ENCODE data around the gene WDR4.
"Not testable (repeated sequence)": the region's sequence is repeated elsewhere in the genome, so short reads cannot be mapped to it uniquely, and the experiment has no call there.

The WDR4 gene

DNA sequence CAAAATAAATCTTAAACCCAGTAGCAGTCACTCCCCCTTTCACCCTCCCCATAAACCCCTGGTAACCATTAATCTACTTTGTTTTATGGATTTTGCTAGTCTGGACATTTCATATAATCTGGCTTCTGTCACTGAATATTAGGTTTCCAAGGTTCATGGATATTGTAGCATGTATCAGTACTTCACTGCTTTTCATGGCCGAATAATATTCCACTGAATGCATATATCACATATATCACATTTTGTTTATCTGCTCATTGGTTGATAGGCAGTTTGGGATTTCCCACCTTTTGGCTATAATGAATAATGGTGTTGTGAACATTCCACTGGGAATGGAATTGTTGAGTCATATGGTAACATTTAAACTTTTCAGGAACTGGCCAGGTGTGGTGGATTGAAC is 4.6 kb upstream of the WDR4 start:
- FAIRE-seq (no peak), DNase-seq (ENCODE audit: insufficient read length, low spot score) (no peak)

DNA sequence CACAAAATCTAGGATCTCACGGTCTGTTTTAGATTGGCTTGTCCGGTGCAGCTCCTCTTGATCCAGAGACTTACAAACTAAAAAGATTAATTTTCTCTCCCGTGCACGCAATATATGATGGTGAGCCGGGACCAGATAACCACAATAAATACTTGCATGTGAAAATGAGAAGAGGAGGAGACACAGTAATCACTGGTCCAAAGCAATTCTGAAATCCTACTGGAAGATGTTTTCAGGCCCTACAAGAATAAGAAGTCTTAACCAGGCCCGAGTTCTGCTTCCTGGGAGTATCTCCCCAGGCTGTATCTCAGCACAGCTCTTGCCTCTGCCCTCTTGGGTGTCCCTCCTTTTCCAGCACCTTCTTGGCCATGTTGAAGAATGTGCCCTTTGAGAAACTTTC is 1.0 kb upstream of the WDR4 start:
- FAIRE-seq (no peak), DNase-seq (ENCODE audit: insufficient read length, low spot score) (no peak)

DNA sequence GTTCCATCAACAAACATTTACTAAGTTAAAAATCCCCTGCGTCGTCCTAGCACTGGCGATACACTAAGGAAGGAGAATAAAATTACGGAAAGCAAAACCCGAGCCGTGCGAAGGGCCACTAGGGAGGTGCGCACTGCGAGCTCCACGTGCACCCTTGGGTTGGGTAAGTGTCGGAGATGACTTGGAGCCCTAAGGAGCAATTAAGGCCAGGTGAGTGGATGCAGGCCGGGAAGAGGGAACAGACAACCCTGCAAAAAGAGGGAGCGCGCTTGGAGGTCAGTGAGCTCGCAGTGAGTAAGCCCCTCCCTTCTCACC is 704 bp downstream of the WDR4 start:
- FAIRE-seq (no peak), DNase-seq (ENCODE audit: insufficient read length, low spot score) (no peak)

DNA sequence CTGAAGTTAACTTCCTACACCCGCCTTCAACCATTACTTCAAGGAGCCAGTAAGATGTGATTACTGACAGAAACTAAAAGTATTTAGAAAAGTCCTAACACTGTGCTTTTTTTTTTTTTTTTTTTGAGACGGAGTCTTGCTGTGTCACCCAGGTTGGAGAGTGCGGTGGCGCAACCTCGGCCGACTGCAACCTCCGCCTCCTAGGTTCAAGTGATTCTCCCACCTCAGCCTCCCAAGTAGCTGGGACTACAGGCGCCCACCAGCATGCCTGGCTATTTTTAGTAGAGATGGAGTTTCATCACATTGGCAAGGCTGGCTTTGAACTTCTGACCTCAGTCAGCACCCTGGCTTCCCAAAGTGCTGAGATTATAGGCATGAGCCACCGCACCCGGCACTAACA is 3.5 kb downstream of the WDR4 start:
- not testable (repeated sequence) for DNase-seq (ENCODE audit: insufficient read length, low spot score); FAIRE-seq

DNA sequence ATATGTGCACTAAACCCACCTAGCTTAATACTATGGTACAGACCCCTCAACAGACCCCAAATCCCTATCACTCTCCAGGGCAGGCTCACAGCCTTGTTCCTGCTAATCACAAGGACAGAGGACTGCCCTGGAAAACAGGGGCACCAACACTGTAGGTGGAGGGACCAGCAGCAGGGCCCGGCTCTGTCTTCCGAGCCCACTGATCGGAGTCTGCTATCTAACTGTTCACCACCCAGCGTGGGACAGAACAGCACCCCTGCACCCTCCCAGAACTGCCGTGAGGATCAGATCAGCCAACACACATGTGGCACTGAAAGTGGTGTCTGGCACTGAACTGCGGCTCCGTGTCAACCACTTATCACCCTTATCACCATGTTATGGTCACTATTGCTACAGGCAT is 6.2 kb downstream of the WDR4 start:
- FAIRE-seq: no peak
- DNase-seq (ENCODE audit: insufficient read length, low spot score): no peak

DNA sequence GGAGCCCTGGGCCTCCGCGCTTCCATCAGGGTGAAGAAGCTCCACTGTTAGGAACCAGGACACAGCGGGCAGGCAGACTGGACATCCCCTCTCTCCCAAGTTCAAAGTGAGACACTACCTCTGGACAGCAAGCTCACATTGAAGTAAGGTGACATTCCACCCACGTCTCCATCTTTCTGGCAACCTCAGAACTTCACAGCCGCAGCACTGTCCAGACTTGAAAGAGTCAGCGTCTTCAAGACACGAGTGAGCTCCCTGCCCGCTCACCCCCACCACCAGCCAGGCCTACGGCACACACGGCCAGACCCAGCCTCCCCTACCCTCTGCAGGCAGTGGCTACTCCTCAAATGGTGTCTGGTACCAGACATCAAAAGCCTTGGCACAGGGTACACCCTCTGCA is 11.1 kb downstream of the WDR4 start:
- FAIRE-seq: no peak
- DNase-seq (ENCODE audit: insufficient read length, low spot score): no peak

DNA sequence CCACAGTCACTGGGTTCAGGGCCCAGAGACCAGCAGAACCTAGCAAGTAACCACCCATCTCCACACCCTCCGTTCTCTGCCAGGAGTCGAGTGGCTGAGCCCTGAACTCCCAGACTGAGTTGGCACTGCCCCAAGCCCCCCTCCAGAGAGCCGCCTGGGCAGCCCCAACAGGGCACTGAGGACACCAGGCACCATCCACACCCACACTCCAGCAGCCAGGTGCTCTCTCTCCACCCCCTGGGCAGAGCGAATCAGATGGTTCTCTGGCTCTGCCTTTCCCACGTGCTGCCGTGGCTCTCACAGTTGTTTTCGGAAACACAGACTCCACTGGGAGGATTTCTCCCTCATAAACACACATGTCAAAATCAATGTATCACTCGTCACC is 13.6 kb downstream of the WDR4 start:
- FAIRE-seq (no peak), DNase-seq (ENCODE audit: insufficient read length, low spot score) (no peak)

DNA sequence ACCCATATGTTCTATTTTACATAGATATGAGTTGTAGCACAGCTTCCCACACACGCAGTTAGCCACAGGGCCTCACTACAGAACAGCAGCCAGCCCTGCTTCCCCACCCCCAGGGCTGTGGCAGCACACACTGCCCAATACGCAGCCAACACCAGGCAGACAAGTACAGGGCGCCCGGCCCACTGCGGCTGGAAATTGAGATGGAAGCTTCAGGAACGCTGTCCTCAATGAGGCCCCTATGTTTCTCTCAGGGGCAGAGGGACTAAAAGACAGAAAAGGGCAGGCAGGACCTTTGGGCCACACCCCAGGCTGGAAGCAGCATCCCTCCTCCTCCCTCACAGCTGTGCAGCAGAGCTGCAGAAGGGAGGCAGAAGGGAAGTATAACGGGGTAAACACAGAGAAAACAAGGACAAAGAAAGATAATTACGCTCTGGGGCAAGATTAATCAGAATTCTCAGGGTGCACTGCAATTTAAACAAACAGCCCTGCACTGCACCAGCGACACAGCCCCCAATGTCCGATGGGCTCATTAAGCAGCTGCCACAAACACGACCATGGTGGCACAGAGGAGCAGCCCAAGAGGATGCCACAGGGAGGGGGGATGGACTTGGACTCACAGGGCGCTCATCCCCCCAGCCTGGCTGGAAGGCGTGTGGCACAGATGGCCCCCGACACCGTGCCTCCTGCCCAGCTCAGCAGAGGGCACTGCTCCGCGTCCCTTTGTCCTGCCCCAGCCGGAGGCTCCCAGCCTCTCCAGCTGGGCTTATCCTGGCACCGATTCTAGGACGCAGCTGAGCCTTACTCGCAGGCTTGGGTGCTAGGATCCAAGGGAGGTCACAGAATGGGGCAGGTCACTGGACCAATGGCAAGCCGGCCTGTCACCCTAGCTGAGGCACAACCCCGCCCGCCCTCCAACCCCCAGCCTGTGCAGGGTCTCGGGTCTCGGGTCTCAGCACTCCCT is 14.2 kb downstream of the WDR4 start:
- no peak for FAIRE-seq
- no peak for DNase-seq (ENCODE audit: insufficient read length, low spot score)

DNA sequence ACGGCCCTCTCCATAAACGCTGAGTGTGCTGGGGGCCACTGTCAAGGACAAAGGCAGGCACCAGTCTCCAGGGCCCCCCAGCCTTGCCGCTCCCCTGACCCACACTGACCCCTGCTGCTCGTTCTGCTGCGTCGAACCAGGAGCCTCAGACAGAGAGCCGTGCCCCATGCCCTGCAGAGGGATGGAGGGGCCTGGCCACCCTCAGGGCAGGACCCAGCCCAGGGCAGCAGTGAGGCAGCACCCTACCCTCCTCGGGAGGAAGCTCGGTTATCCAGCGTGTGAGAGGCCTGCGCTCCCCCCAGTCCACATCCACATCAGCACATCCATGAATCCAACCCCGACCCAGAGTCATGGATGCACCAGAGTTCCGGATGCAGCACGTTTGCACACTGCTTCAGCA is 15.1 kb downstream of the WDR4 start:
- FAIRE-seq (no peak), DNase-seq (ENCODE audit: insufficient read length, low spot score) (no peak)

DNA sequence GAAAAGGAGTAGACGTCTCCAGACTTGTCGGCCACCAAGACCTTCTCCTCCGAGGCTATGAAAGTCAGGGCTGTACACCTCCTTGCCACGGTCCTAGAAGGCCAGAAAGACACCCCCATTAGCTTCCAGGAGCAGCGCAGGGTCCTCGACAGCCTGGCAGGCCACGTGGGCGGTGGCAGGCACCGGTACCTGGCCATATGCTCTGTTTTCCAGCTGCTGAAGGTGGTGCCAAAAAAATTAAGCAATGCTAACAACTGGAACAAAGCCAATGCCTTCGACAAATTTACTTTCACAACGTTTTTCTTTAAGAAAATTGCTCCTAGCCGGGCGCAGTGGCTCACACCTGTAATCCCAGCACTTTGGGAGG is 15.9 kb downstream of the WDR4 start:
- no peak for FAIRE-seq
- DNase-seq (ENCODE audit: insufficient read length, low spot score): no peak

DNA sequence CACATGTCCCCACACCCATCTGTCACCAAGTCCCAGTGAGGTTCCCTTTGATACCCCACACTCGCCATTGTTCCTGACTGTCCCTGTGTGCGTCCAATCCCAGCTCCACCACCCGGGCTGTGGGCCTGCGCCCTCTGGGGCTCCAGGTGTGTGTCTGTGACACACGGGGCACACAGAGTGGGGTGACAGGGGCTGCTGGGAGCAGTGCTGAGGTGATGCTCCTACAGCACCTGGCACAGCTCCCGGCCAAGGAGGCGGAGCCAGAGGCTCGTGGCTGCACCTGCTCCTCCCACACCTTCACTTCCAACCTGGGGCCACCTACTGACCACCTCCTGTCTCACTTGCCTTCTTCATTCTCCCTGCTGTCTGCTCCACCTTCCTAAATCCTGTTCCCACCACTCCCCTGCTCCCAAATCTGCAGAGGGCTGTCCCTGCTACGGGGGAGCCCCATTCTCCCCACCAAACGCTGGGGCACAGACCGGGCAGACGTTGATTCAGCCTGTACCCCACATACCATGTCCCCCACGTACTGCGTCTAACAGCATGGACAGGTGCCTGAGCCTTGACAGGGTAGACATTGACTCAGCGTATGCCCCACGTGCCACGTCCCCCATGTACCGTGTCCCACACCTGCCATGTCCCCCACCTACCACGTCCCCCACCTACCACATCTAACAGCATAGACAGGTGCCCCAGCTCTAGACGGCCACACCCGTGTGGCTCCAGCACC is 16.4 kb downstream of the WDR4 start:
- DNase-seq (ENCODE audit: insufficient read length, low spot score) (no peak), FAIRE-seq (no peak)

DNA sequence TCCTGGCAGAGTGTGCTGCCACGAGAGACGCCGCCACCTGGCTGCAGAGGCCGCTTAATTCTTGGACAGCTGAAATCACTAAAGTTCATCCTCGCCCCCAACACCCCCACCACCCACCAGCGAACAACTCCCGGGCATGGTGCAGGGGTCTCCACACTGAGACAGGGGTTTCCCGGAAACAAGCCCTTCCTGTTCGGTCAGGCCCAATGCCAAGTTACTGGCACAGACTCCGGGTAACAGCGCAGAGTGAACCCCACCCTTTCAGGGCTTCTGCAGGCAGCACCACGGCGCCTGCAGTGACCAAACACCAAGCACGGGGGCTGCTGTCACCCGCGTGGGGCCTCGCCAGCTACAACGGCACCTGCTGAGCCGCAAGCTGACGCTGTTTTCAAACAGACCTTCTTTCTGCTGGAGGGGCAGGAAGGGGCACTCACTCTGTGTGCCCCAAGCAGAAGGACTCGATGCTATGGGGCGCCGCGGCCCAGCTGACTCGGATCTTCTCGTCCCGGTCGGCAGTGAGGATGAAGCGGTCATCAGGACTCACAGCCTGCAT is 17.4 kb downstream of the WDR4 start:
- DNase-seq (ENCODE audit: insufficient read length, low spot score) (no peak), FAIRE-seq (no peak)

DNA sequence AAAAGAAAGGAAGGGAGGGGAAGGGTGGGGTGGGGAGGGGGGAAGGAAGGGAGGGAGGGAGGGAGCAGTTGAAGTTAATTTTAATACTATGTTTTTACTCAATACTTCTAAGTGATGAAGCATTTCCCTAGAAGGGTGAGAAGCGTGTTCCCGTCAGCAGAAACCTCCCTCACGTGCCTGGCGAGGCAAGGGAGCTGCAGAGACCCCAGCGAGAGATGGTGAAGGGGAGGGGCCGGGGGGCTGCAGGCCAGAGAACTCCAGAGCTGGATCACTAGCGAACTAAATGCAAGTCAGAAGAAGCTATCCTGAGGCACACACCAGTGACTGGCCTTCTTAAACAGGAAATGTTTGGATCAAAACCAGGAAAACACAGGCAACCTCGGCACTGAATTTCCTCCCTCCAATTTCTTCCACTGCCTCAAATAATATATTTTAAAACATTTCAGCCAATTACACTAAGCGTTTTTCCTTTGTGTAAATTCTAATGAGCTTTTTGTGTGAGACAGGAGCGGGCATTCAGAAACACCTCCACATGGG is 18.0 kb downstream of the WDR4 start:
- FAIRE-seq (no peak), DNase-seq (ENCODE audit: insufficient read length, low spot score) (no peak)

DNA sequence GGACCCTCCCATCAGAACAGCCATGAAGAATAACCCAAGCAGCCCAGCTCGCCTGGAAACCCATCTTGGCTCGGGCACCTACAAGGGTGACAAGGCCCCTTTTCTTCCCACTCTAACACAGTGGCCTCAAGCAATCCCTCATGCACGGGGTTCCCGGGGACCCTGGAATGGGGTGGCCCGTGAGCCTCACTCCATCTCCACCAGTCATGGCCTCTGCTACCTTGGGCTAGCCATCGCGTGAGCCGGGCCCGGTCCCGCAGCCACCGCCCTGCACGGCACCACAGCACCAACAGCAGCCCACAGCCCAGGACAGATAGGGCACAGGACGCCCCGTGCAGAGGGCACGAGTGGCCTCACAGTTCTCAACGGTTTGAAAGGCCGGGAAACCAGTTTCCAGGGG is 19.0 kb downstream of the WDR4 start:
- FAIRE-seq (no peak), DNase-seq (ENCODE audit: insufficient read length, low spot score) (no peak)

DNA sequence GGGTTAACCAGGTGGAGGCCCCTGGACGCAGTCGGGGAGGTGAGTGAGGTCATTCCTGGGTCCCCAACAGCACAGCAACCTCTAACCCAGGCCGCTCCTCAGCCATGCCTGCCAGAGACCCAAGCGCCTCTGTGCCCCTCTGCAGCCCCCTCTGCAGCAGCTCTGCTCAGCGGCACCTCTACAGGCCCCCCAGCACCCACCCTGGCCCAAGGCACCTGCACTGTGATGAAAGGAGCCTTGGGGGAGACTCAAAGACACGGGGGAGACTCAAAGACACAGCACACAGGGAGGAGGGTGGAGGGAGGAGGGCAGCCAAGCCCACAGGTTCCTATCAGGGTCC is 19.5 kb downstream of the WDR4 start:
- FAIRE-seq (no peak), DNase-seq (ENCODE audit: insufficient read length, low spot score) (no peak)

DNA sequence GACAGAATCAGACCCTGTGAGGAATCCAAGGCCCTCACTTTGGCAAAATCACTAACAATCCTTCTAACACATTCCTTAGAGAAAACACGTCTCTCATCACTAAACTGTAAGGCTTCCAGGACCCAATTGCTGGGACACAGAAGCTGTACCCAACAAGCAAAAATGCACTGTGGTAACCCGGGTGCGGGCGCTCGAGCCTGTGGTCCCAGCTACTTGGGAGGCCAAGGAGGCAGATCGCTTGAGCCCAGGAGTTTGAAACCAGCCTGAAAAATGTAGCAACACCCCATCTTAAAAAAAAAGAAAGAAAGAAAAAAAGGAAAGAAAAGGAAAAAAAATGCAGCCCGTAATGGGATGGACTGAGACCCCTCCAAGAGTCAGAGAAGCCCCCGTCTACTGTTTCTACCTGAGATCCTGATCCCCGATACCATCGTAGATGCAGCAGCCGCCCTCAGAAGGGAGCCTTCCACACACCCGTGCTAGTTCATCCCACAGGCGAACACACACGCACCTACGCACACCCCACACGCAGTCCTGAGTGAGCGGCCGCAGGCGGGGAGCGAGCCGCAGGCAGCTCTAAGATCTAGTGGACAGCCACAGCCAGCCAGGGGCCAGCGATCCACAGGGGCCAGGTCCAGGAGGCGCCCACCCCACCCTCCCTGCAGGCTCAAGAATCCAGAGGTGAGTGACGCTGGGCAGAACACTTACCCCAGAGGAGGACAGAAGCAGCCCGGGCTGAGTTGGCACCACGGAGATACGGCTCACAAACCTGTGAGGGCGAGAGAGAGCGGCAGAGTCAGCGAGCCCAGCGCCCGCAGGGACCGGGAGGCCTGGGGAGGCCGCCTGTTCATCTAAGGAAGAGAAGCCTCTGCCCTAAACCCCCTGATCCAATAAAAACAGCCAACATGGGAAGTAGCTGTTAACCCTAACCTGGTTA is 20.1 kb downstream of the WDR4 start:
- DNase-seq (ENCODE audit: insufficient read length, low spot score) (no peak), FAIRE-seq (no peak)

DNA sequence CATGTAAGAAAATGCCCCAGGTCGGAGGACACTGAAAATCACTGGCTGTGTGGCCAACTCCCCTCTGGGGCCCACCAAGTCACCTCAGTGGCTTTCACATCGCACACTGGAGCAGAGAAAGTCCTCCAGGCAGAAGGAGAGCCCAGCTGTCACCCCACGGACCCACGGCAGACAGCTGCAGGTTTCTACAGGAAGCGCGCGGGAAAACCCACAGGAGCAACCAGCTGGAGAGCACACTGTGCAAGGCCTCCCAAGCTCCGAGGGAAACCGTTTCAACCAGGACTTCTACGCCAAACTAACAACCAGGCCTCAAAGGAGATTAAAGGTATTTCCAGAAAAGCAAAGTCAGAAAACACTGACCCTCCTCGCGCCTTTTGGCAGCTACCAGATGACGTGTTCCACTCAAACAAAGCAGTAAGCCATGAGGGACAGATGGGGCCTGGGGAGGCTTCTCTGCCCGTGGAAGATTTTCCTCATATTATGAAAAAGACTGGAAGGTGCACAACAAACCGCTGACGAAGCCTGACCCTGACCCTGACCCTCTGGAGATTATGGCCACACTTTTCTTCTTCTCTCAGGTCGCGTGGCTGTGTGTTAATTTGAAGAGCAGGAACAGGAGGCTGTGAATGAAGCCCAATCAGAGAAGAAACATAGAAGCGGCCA is 21.0 kb downstream of the WDR4 start:
- no peak for DNase-seq (ENCODE audit: insufficient read length, low spot score)
- no peak for FAIRE-seq

DNA sequence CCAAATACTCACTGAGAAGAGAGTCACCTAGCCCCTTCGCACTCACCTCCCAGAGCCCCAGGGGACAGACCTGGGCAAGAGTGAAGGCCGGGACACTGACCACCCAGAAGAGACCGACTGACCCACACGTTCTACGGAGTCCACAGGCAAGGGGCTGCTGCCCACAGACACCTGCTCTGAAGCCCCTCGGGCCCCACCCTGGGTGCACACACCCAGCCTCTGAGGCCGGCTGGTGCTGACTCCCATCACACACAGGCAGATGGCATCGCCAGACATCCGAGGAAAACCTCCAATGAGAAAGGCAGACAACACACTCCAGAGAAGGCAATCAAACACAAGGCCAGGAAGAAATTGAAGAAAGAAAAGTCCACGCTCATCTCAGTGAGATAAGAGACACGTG is 22.1 kb downstream of the WDR4 start:
- no peak for FAIRE-seq
- DNase-seq (ENCODE audit: insufficient read length, low spot score): no peak

DNA sequence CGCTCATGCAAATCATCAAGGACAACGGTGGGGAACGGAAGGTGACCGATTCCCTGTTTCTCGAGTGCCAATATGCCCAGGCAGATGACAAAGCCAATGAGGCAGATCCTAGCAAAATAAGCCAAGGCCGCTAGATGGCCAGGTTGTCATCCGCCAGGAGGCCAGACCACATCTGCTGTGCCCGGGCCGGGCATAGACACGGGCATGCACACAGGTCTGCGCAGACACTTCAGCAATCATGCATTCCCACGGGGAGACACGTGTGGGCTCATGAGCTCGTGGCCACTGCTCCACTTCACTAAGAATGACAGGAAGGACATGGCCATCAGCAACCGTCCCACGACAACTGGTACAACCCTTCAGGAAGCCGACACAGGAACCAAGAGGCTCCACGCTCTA is 23.4 kb downstream of the WDR4 start:
- FAIRE-seq (no peak), DNase-seq (ENCODE audit: insufficient read length, low spot score) (no peak)

DNA sequence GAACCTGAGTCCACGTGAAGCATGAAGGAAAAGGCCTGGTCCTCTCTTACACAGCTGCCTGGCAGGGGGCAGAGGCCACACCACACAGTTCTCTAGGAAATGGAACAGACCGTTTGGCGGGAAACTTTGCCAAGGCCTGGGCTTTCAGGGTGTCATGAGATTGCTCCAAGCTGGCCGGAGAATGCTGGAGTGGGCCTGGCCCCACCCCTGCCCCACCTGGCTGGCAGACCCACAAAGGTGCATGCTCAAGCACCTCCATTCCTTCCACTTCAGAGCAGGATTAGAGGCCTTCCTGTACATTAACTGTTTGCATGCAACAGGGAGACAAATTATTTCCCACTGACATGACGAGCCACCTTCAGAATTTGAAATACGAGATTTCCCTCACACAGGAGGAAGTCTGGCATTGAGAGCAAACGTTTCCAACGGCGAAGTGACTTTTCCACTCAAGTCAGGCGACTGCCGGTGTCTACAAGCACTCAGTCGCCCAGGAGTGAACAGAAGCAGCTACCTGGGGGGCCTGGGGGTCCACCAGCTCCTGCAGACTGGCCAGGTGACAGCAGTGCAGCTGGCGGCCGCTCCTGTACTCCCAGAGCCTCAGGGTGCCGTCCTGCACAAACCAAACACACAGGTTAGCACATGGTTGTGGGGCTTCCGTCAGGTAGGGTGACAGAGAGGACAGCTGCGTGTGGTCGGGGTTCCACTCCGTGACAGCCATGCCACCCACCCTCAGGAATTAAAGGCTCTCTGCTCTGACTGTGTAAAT is 24.0 kb downstream of the WDR4 start:
- DNase-seq (ENCODE audit: insufficient read length, low spot score) (no peak), FAIRE-seq (no peak)
